ENCODE data around the gene GLI2. TPM values are rescaled to one million over a fixed set of nuclear protein-coding genes. Genes with fewer than 3 reads are reported as not detected.

The GLI2 gene
- total and polyA plus RNA-seq, 2 donors from 2014 or later, result 0.32 to 3.7 TPM

- Histone ChIP-seq H3K27me3 (ENCODE audit: control insufficient read depth, insufficient read depth, low read length) (no peaks in the 10 kb centered on the region), H3K9me3 (ENCODE audit: control insufficient read depth in 2 of 3, insufficient read depth in 1 of 3, low read length in 3 of 3) (no peaks in the 10 kb centered on the region), H3K9ac (ENCODE audit: low read length in 3 of 3) (no peak overlapping the region), H3K4me1 (ENCODE audit: control insufficient read depth in 2 of 3, insufficient read depth in 2 of 3, low read depth in 1 of 3, low read length in 3 of 3) (no peaks in the 10 kb centered on the region), H3K27ac (ENCODE audit: low read depth in 2 of 2, low read length in 2 of 2) (no peak overlapping the region), H3K36me3 (ENCODE audit: control insufficient read depth in 2 of 3, insufficient read depth in 3 of 3, low read length in 3 of 3) (no peaks in the 10 kb centered on the region), H3K4me3 (ENCODE audit: low read length in 3 of 3) (no peak overlapping the region)
- FAIRE-seq, result no peak
- intact Hi-C loops (cut with DNase I), result loop anchor here (5.0 kb wide), 1 partner anchor 368 kb away; no protein-coding TSS in a partner anchor
- no peak for TF ChIP-seq CTCF (IDR thresholded peaks at IDR 0.05; ENCODE audit: borderline replicate concordance, extremely low read depth, insufficient read depth)
- no peak for DNase-seq
Measured at GRCh38 chr2:120704696-120705095, 31.0 kb upstream of the GLI2 start.

DNA sequence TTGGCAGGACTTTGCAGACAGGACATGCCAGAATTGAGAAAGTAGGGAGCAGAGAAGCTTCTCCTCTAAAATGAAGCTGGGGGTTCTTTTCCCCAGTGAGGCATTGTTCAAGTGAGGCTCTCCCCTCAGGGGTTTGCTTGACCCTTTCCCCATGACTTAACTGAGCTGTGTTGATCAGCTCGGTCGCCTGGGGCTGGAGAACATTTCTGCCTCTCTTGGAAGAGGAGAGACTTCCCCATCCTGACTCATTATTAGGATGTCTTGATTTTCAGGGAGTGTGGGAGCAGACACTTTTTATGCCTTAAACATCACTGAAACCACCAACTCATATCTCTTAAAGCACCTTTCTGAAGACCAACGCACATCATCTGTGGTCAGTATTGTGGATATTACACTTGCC is 27.9 kb upstream of the GLI2 start:
- FAIRE-seq (no peak), DNase-seq (no peak)

GRCh38 chr2:120708944-120709607 is 26.6 kb upstream of the GLI2 start:
- no peaks in the 10 kb centered on the region for H3K36me3 ChIP-seq (ENCODE audit: control insufficient read depth in 2 of 3, insufficient read depth in 3 of 3, low read length in 3 of 3)
- DNase-seq (no peak), FAIRE-seq (no peak)
- no peak overlapping the region for H3K27ac ChIP-seq (ENCODE audit: low read depth in 2 of 2, low read length in 2 of 2)
- intact Hi-C loops (cut with DNase I), result no loop called here
- no peaks in the 10 kb centered on the region for H3K4me1 ChIP-seq (ENCODE audit: control insufficient read depth in 2 of 3, insufficient read depth in 2 of 3, low read depth in 1 of 3, low read length in 3 of 3)
- H3K4me3 ChIP-seq (ENCODE audit: low read length in 3 of 3), result no peak overlapping the region
- no peak overlapping the region for H3K9ac ChIP-seq (ENCODE audit: low read length in 3 of 3)
- no peak for TF ChIP-seq CTCF (IDR thresholded peaks at IDR 0.05; ENCODE audit: borderline replicate concordance, extremely low read depth, insufficient read depth)
- no peaks in the 10 kb centered on the region for H3K27me3 ChIP-seq (ENCODE audit: control insufficient read depth, insufficient read depth, low read length)
- H3K9me3 ChIP-seq (ENCODE audit: control insufficient read depth in 2 of 3, insufficient read depth in 1 of 3, low read length in 3 of 3), result no peaks in the 10 kb centered on the region

More for the DNA sequence above, 27.9 kb upstream of the GLI2 start:
- Histone ChIP-seq H3K9ac (ENCODE audit: low read length in 3 of 3) (no peak overlapping the region), H3K4me3 (ENCODE audit: low read length in 3 of 3) (no peak overlapping the region), H3K9me3 (ENCODE audit: control insufficient read depth in 2 of 3, insufficient read depth in 1 of 3, low read length in 3 of 3) (no peaks in the 10 kb centered on the region), H3K27ac (ENCODE audit: low read depth in 2 of 2, low read length in 2 of 2) (no peak overlapping the region), H3K27me3 (ENCODE audit: control insufficient read depth, insufficient read depth, low read length) (no peaks in the 10 kb centered on the region), H3K36me3 (ENCODE audit: control insufficient read depth in 2 of 3, insufficient read depth in 3 of 3, low read length in 3 of 3) (no peaks in the 10 kb centered on the region), H3K4me1 (ENCODE audit: control insufficient read depth in 2 of 3, insufficient read depth in 2 of 3, low read depth in 1 of 3, low read length in 3 of 3) (no peaks in the 10 kb centered on the region)
- intact Hi-C loops (cut with DNase I), result no loop called here
- no peak for TF ChIP-seq CTCF (IDR thresholded peaks at IDR 0.05; ENCODE audit: borderline replicate concordance, extremely low read depth, insufficient read depth)

Data from kidney (tissue), 14 donors.